Glutamatergic neuron (in vitro differentiated cells): ENCODE results near the gene SLC16A6. TPM values are rescaled to one million over a fixed set of nuclear protein-coding genes. Genes with fewer than 3 reads are reported as not detected.

Experiments
- DNase-seq: peaks from one replicate; pipeline ENCODE4 v3.0.0; 2022
- H3K27ac Mint-ChIP-seq: one replicate; pipeline ENCODE4 v1.8.0; 2020; ENCODE audit warnings: mild to moderate bottlenecking, mixed read lengths, inconsistent platforms; ENCODE audit not compliant: unreplicated experiment
- H3K27me3 Mint-ChIP-seq: one replicate; pipeline ENCODE4 v1.8.0; 2020; ENCODE audit warnings: mild to moderate bottlenecking, moderate library complexity, mixed read lengths, inconsistent platforms; ENCODE audit not compliant: unreplicated experiment
- H3K36me3 Mint-ChIP-seq: one replicate; pipeline ENCODE4 v1.8.0; 2020; ENCODE audit warnings: mild to moderate bottlenecking, mixed read lengths, inconsistent platforms; ENCODE audit not compliant: unreplicated experiment
- H3K4me1 Mint-ChIP-seq: one replicate; pipeline ENCODE4 v1.8.0; 2020; ENCODE audit warnings: mild to moderate bottlenecking, low read depth, mixed read lengths, inconsistent platforms; ENCODE audit not compliant: unreplicated experiment
- H3K4me3 Mint-ChIP-seq: one replicate; pipeline ENCODE4 v1.8.0; 2020; ENCODE audit warnings: mild to moderate bottlenecking, mixed read lengths, inconsistent platforms; ENCODE audit not compliant: unreplicated experiment
- H3K9me3 Mint-ChIP-seq: one replicate; pipeline ENCODE4 v1.8.0; 2020; ENCODE audit warnings: mild to moderate bottlenecking, moderate library complexity, mixed read lengths, inconsistent platforms; ENCODE audit not compliant: unreplicated experiment
- total RNA-seq: library from RNA; stranded (reverse); fragmentation: NEBNext Ultra II Directional; extraction: Animal tissue kit (Norgen Biotek cat#: 25700); gene quantifications from one replicate; pipeline ENCODE4 v1.2.1, GENCODE V29; 2021; ENCODE audit not compliant: unreplicated experiment
- TF ChIP-seq, protein P1 (sequence below): fragments of 200-600 bp; sonication (generic); IDR thresholded peaks from one replicate; pipeline ENCODE4 v1.5.0; 2021; ENCODE audit not compliant: partially characterized antibody, unreplicated experiment

SLC16A6 gene
- total RNA-seq, 1 donor from 2014 or later = 0.25 TPM

DNA sequence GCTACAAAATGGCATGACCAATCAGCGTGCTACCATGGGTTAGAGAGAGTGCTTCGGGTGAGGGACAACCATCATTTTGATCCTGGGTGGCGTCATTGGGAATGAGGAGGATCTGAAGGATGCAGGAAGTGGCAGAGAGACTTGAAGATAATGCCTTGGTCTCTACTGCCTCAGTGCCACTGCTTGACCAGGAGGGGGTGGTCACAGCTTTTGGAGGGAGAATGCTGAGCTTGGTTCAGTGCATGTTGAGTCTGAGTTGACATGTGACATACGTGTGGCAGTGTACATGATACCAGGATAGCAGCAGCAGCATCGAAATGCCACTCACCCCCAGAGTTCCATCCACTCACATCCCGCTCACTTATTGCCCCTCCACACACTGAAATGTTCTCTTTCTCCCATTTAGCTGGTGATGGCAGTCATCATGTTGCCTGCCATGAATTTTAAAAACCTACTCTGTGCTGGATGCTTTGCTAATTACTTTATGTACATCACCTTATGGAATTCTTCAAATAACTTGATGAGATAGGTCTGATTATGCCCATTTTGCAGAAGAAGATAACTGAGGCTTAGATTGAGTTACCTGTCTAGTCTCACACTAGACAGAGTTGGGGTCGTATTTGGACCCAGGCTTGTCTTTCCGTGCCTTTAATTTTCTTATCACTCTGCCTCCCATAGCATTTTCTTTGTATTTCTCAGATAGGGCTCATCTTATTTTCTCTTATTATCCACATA lies 37.1 kb upstream of the SLC16A6 start:
- TF ChIP-seq, protein P1, sequence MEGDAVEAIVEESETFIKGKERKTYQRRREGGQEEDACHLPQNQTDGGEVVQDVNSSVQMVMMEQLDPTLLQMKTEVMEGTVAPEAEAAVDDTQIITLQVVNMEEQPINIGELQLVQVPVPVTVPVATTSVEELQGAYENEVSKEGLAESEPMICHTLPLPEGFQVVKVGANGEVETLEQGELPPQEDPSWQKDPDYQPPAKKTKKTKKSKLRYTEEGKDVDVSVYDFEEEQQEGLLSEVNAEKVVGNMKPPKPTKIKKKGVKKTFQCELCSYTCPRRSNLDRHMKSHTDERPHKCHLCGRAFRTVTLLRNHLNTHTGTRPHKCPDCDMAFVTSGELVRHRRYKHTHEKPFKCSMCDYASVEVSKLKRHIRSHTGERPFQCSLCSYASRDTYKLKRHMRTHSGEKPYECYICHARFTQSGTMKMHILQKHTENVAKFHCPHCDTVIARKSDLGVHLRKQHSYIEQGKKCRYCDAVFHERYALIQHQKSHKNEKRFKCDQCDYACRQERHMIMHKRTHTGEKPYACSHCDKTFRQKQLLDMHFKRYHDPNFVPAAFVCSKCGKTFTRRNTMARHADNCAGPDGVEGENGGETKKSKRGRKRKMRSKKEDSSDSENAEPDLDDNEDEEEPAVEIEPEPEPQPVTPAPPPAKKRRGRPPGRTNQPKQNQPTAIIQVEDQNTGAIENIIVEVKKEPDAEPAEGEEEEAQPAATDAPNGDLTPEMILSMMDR = no peak
- Mint-ChIP-seq H3K27ac (no peak overlapping the region), H3K36me3 (peaks cover 15% of the 10 kb centered on the region), H3K4me3 (no peak overlapping the region), H3K27me3 (peaks cover 10% of the 10 kb centered on the region), H3K4me1 (no peaks in the 10 kb centered on the region), H3K9me3 (peaks cover 2% of the 10 kb centered on the region)
- DNase-seq = no peak

GRCh38 chr17:68326681-68327080 lies 35.8 kb upstream of the SLC16A6 start:
- Mint-ChIP-seq H3K4me1 (no peaks in the 10 kb centered on the region), H3K27ac (no peak overlapping the region), H3K36me3 (peaks cover 13% of the 10 kb centered on the region), H3K9me3 (no peaks in the 10 kb centered on the region), H3K4me3 (no peak overlapping the region), H3K27me3 (peaks cover 10% of the 10 kb centered on the region)
- TF ChIP-seq, protein P1 = no peak
- no peak for DNase-seq

DNA sequence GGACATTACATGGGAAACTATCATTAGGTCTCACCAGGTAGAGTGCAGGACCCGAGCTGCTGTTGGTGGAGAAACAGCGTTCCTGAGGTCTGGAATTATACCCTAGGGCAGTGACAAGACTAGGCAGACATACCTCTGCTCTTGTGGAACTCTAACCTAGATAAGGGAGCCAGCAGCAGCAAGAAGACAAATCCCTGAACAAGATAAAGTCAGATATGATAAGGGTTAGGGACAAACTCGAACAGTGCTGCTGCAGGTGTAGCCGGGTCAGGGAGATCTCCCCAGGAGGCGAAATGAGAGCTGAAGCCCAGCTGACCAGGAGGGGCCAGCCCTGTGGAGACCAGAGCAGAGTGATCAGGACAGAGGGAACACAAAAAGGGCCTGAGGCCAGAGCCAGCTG lies 35.0 kb upstream of the SLC16A6 start:
- TF ChIP-seq, protein P1 = no peak
- Mint-ChIP-seq H3K27ac (no peak overlapping the region), H3K4me1 (no peaks in the 10 kb centered on the region), H3K9me3 (no peaks in the 10 kb centered on the region), H3K27me3 (peaks cover 10% of the 10 kb centered on the region), H3K4me3 (no peak overlapping the region), H3K36me3 (peaks cover 11% of the 10 kb centered on the region)
- no peak for DNase-seq

- Mint-ChIP-seq H3K4me3 (no peak overlapping the region), H3K27me3 (peaks cover 10% of the 10 kb centered on the region), H3K36me3 (peaks cover 6% of the 10 kb centered on the region), H3K4me1 (peaks cover 4% of the 10 kb centered on the region), H3K27ac (no peak overlapping the region), H3K9me3 (peaks cover 3% of the 10 kb centered on the region)
- no peak for DNase-seq
- TF ChIP-seq, protein P1 = no peak
Measured at GRCh38 chr17:68324654-68325336, 33.9 kb upstream of the SLC16A6 start.

- TF ChIP-seq, protein P1 = no peak
- no peak for DNase-seq
- Mint-ChIP-seq H3K4me1 (peaks cover 5% of the 10 kb centered on the region), H3K36me3 (peaks cover 6% of the 10 kb centered on the region), H3K9me3 (peaks cover 3% of the 10 kb centered on the region), H3K4me3 (no peak overlapping the region), H3K27me3 (peaks cover 10% of the 10 kb centered on the region), H3K27ac (no peak overlapping the region)
Measured at GRCh38 chr17:68324114-68324513, 33.2 kb upstream of the SLC16A6 start.
